ENCODE data around the gene ID3.

DNA sequence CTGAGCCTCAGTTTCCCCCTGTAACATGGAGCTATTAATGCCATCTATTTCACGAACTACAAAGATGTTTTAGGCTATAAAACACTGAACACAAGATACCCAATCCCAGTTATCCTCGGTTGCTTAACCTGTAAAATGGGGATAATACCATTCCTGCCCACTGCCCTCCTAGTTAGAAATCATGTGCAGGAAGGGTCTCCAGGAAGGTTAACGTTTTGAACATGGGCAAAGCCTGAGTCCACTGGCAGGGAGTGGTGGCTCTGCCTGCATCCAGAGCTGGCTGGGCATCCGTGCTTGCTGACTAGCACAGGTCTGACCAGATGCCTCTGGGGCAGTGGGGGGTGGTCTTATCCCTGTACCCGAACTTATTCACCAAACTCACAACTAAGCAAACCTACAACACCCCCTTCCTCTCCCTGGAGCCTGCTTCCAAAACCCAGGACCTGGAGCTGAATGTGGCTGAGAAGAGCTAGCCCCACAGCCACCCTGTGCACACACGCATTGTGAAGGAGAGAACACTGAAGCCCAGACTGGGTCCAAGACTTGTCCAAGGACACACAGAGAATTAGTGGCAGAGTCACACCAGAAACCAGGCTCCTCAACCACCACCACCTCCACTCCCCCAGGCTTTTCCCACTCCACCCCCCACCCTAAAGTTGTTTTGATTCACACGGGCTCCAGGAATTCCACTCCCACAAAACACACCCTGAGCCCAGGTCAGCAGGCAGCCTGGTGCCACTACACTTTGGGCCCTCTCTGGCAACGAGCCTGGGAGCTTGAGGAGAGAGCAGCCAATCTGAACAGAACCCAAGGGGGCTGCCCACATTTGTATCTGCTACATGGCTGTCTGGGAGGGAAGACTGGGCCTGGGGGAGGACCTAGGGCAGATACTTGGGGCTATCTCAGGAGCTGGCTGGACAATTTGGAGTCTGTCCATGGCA is 29.9 kb downstream of the ID3 start:
- TF ChIP-seq, protein P1, sequence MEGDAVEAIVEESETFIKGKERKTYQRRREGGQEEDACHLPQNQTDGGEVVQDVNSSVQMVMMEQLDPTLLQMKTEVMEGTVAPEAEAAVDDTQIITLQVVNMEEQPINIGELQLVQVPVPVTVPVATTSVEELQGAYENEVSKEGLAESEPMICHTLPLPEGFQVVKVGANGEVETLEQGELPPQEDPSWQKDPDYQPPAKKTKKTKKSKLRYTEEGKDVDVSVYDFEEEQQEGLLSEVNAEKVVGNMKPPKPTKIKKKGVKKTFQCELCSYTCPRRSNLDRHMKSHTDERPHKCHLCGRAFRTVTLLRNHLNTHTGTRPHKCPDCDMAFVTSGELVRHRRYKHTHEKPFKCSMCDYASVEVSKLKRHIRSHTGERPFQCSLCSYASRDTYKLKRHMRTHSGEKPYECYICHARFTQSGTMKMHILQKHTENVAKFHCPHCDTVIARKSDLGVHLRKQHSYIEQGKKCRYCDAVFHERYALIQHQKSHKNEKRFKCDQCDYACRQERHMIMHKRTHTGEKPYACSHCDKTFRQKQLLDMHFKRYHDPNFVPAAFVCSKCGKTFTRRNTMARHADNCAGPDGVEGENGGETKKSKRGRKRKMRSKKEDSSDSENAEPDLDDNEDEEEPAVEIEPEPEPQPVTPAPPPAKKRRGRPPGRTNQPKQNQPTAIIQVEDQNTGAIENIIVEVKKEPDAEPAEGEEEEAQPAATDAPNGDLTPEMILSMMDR (IDR thresholded peaks at IDR 0.05): no peak
- TF ChIP-seq ZFX (IDR thresholded peaks at IDR 0.05; ENCODE audit: borderline replicate concordance): no peak
